ENCODE data around the gene NBEA.

NBEA gene

GRCh38 chr13:35136585-35136984 lies 194.5 kb downstream of the NBEA start:
- no peak for TF ChIP-seq CTCF (conservative IDR thresholded peaks at IDR 0.05; ENCODE audit: low read length)
- no peak for DNase-seq (ENCODE audit: low read depth)

GRCh38 chr13:35139591-35139990 lies 197.5 kb downstream of the NBEA start:
- H3K4me3 ChIP-seq (ENCODE audit: low read length) = no peak overlapping the region
- no peak for TF ChIP-seq CTCF (conservative IDR thresholded peaks at IDR 0.05; ENCODE audit: low read length)
- DNase-seq (ENCODE audit: low read depth) = no peak

More at GRCh38 chr13:35136585-35136984, 194.5 kb downstream of the NBEA start:
- no peak overlapping the region for H3K4me3 ChIP-seq (ENCODE audit: low read length)

GRCh38 chr13:35140321-35140720 lies 198.3 kb downstream of the NBEA start:
- no peak overlapping the region for H3K4me3 ChIP-seq (ENCODE audit: low read length)
- peak; percentile 35 for DNase-seq (ENCODE audit: low read depth)
- no peak for TF ChIP-seq CTCF (conservative IDR thresholded peaks at IDR 0.05; ENCODE audit: low read length)

- DNase-seq (ENCODE audit: low read depth) = peak; percentile 23
- no peak for TF ChIP-seq CTCF (conservative IDR thresholded peaks at IDR 0.05; ENCODE audit: low read length)
- H3K4me3 ChIP-seq (ENCODE audit: low read length) = no peak overlapping the region
These were observed 198.8 kb downstream of the NBEA start for GRCh38 chr13:35140831-35141230.

GRCh38 chr13:35143123-35143522 lies 201.1 kb downstream of the NBEA start:
- no peak for TF ChIP-seq CTCF (conservative IDR thresholded peaks at IDR 0.05; ENCODE audit: low read length)
- peak; percentile 48 for DNase-seq (ENCODE audit: low read depth)
- H3K4me3 ChIP-seq (ENCODE audit: low read length) = no peak overlapping the region

- DNase-seq (ENCODE audit: low read depth) = no peak
- no peak for TF ChIP-seq CTCF (conservative IDR thresholded peaks at IDR 0.05; ENCODE audit: low read length)
- no peak overlapping the region for H3K4me3 ChIP-seq (ENCODE audit: low read length)
These were observed 202.3 kb downstream of the NBEA start for GRCh38 chr13:35144166-35144890.

- no peak for DNase-seq (ENCODE audit: low read depth)
- no peak for TF ChIP-seq CTCF (conservative IDR thresholded peaks at IDR 0.05; ENCODE audit: low read length)
- no peak overlapping the region for H3K4me3 ChIP-seq (ENCODE audit: low read length)
These were observed 204.6 kb downstream of the NBEA start for GRCh38 chr13:35146686-35147085.
